GM18498 (cell line): Measurements from ENCODE around the gene SLC25A38.
"Not testable (repeated sequence)": the region's sequence is repeated elsewhere in the genome, so short reads cannot be mapped to it uniquely, and the experiment has no call there.

Experiments
- ATAC-seq: cut with Tn5 transposase; IDR thresholded peaks from one replicate; pipeline ENCODE4 v1.9.1; 2021; ENCODE audit warnings: mild to moderate bottlenecking, moderate library complexity; ENCODE audit not compliant: unreplicated experiment

Gene SLC25A38

GRCh38 chr3:39406368-39407258 is 23.4 kb downstream of the SLC25A38 start, which contains the start of gene RPSA:
Gene RPSA, plus strand, starts transcription at chr3:39406720. Its CDS starts 934 bp downstream, at chr3:39407654.
- peak; percentile 94 for ATAC-seq

- no peak for ATAC-seq
Observed at GRCh38 chr3:39407259-39407629, 24.1 kb downstream of the SLC25A38 start.

DNA sequence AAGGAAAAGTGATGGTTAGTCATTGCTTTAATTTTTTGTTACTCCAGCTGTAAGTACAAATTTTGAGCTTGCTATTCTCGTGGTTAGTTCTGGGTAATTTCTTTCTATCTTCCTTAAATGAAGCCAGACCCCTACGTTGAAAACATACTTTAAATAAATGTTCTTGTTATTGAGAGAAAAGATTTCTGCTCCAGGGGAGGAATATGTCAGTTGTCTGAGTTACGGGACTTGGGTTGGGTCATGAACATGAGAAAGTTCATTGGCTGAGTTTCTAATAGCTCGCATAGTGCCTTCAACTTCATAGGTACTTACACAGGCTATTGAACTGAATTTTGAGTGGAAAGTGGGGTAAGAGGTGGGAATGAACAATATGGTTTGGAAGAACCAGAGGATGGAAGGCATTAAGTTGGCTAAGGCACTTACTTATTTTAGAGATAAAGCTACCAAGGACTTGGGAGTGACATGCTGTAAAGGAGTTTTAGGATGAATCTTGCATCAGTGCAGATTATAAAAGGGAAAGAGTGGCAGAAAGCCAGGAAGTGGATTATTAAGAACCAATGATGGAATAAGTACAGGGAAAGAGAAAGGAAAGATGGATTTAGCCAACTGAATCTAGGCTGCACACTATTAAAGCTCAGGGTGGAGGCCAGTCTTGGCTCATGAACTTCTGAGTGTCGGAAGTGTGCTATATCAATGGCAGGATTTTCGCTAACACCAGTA is 24.8 kb downstream of the SLC25A38 start:
- ATAC-seq = no peak

DNA sequence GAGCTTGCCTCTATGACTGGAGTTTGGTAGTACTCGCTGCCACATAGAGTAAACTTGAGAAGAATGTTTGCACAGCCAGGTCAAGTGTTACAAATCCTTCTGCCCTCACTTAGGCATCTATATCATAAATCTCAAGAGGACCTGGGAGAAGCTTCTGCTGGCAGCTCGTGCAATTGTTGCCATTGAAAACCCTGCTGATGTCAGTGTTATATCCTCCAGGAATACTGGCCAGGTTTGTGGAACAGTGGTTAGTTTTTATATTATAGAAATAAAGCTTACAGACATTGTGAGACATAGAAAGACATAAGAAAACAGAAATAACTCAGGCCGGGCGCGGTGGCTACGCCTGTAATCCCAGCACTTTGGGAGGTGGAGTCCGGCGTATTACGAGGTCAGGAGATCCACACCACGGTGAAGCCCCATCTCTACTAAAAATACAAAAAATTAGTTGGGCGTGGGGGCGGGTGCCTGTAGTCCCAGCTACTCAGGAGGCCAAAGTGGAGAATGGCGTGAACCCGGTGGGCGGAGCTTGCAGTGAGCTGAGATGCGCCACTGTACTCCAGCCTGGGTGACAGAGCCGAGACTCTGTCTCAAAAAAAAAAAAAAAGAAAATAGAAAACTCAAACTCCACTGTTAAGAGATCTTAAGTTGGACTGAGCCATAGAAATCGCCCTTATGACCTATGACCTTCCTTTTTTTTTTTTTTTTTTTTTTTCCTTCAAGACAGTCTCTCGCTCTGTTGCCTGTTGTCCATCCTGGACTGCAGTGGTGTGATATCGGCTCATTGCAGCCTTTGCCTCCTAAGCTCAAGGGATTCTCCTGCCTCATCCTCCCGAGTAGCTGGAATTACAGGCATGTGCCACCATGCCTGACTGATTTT is 25.6 kb downstream of the SLC25A38 start:
- no peak for ATAC-seq

DNA sequence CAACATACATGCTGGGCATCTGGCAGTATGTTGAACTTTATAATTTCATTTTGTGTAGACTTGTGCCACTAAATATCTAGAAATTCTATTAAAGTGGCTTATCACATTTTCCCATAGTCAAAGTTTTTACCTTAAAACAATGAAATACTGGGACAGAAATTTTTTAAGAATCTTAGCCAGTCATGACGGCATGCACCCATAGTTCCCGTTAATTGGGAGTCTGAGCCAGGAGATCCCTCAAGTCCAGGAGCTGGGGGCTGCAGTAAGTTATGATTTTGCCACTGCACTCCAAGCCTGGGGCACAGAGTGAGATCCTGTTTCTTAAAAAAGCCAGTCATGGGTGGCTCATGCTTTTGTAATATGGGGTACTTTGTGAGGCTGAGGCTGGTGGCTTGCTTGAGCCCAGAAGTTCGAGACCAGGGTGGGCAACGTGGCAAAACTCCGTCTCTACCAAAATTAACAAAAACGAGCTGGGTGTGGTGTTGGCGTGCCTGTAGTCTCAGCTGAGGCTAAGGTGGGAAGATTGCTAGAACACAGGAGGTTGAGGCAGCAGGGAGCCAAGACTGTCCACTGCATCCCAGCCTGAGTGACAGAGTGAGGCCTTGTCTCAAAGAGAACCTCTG is 26.5 kb downstream of the SLC25A38 start:
- no peak for ATAC-seq

DNA sequence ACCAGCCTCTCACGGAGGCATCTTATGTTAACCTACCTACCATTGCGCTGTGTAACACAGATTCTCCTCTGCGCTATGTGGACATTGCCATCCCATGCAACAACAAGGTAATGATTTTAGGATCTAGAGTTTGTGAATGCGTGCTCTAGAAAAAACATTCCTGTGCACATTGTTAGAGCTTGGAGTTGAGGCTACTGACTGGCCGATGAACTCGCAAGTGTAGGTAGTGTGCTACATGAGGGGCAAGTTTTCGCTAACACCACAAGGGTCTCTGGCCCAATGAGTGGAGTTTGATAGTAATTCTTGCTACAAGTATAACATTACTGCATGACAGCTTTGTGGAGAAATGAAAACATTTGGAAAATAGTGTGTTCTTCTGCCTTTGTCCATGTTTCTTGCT is 27.7 kb downstream of the SLC25A38 start:
- no peak for ATAC-seq

DNA sequence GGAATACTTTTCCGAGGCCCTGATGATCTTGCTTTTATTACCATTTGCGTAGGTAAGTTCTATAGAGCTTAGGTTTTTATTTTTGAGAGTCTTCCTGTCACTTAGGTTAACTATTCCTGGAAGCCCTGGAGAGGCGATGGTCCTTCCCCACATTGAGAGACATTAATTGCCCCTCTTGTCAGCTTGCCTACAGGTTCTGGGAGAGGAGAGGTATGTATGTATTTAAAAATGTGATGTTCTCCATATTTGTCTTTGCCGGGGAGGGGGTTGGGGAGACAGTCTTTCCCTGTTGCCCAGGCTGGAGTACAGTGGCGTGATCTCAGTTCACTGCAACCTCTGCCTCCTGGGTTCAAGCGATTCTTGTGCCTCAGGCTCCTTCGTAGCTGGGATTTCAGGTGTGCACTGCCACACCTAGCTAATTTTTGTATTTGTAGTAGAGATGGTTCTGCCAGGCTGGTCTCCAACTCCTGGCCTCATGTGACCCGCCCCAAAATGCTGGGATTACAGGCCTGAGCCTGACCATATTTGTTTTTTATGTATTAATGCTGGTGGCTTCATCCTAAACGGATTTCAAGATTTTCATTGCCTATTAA is 29.6 kb downstream of the SLC25A38 start:
- no peak for ATAC-seq

DNA sequence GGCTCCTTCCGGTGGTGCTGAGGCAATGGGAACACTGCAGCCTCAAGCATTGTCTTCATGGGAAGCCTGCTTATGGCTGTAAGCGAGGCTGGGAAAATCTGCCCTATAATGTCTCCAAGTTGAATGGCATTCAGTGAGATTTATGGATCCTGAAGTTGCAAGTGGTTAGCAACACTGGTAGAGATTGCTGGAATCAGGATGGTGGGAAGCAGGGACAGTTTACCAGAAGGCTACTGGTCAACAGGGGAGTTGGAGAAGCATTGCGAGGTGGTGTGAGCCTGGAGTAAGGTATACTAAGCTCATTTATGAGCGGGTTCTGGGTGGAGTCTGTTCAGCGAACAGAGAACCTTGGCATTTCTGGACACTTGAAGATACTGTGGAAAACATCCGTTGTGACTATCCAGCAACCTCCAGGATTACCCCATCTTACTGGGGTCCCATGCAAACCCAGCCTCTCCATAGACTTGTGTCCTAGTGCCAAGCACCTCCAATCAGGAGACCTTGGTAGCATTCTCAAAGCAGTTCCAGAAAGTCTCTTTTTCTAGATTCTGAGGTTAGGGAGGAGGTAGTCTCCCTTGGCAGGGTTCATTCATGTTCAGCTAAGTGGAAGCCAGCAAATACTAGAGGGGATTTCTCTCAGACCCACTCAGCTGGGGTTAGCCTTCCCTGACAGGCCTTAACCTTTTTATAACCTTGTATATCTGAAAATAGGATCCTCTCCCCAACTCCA is 30.7 kb downstream of the SLC25A38 start:
- no peak for ATAC-seq

DNA sequence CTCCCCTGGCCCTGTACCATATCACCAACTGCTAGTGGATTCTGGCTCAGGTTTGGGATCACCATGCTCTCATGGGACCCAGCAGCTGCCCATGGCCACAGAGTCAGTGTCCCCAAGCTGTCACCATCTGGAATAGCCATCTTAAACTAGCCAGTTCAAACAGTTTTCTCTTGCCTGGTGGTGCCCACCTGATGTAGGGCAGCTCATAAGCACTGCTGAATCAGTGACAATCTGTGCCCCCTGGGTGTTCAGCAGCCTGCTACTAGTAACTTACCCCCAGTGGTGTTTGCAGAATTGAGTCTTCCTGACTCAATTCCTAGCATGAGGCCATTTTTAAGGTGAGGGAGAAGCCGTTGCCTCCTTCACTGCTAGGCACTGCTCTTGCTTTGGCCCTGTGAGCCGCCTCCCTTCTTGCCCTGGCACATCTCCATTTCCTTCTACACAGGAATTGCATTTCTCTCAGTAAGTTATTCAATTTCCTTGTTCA is 31.3 kb downstream of the SLC25A38 start:
- no peak for ATAC-seq

DNA sequence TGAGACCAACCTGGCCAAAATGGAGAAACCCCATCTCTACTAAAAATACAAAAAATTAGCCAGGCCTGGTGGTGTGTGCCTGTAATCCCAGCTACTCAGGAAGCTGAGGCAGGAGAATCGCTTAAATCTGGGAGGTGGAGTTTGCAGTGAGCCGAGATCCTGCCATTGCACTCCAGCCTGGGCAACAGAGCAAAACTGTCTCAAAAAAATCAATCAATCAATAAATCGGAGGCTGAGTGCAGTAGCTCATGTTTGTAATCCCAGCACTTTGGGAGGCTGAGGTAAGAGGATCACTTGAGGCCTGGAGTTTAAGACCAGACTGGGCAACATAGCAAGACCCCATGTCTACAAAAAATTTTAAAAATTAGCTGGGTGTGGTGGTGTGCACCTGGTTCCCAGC is 32.1 kb downstream of the SLC25A38 start:
- not testable (repeated sequence) for ATAC-seq

GRCh38 chr3:39415983-39416382 is 32.8 kb downstream of the SLC25A38 start:
- ATAC-seq = no peak

GRCh38 chr3:39416998-39417397 is 33.8 kb downstream of the SLC25A38 start:
- ATAC-seq = not testable (repeated sequence)

DNA sequence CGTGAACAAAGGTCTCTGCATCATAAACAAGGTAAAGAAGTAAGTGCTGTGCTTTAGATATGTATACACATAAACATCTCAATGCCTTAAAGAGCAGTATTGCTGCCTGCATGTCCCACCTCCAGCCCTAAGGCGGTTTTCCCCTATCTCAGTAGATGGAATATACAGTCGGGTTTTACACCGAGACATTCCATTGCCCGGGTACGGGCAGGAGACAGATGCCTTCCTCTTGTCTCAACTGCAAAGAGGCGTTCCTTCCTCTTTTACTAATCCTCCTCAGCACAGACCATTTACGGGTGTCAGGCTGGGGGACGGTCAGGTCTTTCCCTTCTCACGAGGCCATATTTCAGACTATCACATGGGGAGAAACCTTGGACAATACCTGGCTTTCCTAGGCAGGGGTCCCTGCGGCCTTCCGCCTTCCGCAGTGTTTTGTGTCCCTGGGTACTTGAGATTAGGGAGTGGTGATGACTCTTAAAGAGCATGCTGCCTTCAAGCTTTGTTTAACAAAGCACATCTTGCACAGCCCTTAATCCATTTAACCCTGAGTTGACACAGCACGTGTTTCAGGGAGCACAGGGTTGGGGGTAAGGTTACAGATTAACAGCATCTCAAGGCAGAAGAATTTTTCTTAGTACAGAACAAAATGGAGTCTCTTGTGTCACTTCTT is 35.5 kb downstream of the SLC25A38 start:
- not testable (repeated sequence) for ATAC-seq

DNA sequence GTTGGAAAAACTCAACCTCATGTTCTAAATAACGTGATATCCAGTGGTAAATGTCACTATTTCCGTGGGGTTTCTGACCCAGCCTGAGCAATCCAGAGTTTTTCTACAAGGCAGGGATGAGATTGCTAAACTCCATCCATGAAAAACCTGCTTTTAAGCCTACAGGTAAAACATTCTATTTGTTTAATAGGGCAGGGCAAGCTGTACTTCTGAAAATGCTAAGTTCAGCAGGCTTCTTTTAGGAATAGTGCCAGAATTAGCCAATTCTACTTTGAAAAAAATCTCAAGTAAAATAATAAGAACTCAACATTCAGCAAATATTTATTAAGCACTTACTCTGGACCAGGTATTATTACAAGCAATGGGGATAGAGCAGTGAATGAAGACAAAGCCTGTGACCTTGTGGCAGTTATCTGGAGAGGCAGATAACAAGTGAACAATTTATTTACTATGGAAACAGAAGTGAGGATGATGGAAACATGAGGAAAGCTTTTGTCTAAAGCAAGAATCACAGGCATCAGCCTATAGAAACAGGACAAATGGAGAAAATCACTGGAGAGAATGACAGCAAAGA is 36.7 kb downstream of the SLC25A38 start:
- ATAC-seq = no peak

DNA sequence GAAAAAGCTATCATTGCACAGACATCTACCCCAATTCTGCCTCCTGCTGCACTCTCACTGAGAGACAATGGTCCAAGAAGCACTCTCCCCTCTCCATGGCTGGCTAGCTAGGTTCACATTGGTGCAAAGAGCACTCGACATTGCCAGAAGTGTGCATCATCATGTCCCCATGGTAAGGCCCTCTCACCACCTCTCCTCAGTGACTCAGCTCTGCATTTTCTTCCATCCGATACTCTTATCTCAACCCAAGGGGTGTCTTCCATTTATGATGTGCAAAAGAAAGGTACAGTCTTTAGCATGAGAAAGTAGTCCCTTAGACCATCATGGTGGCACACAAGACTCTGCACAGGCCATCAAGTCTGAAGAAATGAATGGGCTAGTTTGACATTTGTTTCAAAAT is 37.4 kb downstream of the SLC25A38 start:
- ATAC-seq = no peak

- ATAC-seq = no peak
Observed at GRCh38 chr3:39423436-39423970, 40.3 kb downstream of the SLC25A38 start.

DNA sequence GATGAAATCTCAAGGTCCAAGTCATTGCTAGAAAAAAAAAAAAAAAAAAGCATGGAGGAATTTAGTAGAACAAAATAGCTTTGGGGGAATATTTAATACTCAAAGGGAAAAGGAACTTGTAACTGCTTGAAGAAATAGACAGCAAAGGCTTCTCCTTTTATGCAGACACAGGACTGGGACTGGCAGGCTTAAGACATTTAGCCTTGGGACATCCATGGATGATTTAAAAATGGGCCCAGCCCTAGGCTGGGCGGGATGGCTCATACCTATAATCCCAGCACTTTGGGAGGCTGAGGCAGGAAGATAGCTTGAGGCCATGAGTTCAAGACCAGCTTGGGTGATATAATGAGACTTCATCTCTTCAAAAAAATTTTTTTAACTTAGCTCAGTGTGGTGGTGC is 43.1 kb downstream of the SLC25A38 start:
- ATAC-seq = no peak

DNA sequence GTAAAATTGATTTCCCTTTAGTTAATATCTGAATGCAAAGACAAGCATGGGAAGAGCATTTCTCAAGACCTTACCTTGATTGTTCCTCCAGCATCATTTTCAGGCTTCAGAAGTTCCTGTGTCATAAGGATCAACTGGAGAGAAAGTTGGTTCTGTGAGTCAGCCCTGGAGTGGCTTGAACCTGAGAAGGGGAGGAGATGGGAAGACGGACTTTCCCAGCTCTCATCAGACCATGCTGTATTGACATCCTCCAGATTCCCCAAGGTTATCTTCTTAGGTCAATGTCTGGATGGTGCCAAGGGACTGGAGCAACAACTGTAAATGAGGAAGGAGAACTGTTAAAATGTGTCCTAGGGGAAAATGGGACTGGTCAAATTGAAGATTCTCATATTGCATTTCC is 44.3 kb downstream of the SLC25A38 start:
- no peak for ATAC-seq
